Esophagus squamous epithelium (tissue), 4 donors: ENCODE results near the gene RIPK4.
A peak's percentile ranks its signal among the peaks of the same experiment; 100 is the strongest.

Experiments
- CTCF ChIP-seq, 6 experiments: fragments of 450-650 bp in 4 of 6; fragments of 200-600 bp in 2 of 6; sonication (generic) in 2 of 6; IDR thresholded peaks; one replicate each; pipeline ENCODE4 v1.5.1; 2016 to 2019; ENCODE audit warnings: antibody characterized with exemption in 6 of 6, mild to moderate bottlenecking in 4 of 6, moderate library complexity in 4 of 6
- POLR2A ChIP-seq, 4 donors: fragments of 450-650 bp; IDR thresholded peaks; one replicate each; pipeline ENCODE4 v1.6.1; 2017; ENCODE audit warnings: antibody characterized with exemption in 4 of 4, mild to moderate bottlenecking in 4 of 4, moderate library complexity in 3 of 4

DNA sequence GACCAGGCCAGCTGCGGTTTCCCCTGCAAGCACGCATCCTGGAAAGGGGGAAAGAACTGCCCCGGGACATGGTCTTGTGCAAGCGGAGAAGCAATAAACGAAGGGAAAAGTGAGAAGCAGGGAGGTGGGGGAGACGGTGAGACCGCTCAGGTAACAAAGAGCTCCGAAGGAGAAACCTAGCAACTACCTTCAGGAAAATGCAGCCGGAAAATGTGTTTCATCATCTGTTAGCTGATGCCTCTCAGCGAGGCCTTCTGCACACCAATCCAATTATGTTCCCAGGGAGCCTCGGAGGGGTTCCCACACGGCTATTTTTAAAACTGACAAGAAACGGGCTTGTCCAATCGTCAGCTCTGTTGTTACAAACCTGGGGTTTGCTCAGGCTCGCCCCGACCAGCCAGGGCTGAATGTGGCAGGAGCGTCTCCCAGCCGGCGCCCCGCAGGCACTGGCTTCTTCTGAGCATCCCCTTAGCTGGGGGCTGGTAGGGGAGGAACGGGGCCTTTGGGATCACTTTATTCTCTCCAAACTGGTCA, 3.4 kb downstream of the RIPK4 start:
- TF ChIP-seq CTCF (IDR thresholded peaks at IDR 0.05): no peak
- peak in 1 of 4 donors; percentile 21 for TF ChIP-seq POLR2A (IDR thresholded peaks at IDR 0.05)
